Amygdala (tissue), 56 donors: ENCODE results near the gene LEF1.
"Not testable (repeated sequence)": the region's sequence is repeated elsewhere in the genome, so short reads cannot be mapped to it uniquely, and the experiment has no call there.

Experiments used
- DNase-seq, 56 donors: peaks; one replicate each; lab custom pipeline; 2025; lab: John Stamatoyannopoulos, UW

Gene LEF1

DNA sequence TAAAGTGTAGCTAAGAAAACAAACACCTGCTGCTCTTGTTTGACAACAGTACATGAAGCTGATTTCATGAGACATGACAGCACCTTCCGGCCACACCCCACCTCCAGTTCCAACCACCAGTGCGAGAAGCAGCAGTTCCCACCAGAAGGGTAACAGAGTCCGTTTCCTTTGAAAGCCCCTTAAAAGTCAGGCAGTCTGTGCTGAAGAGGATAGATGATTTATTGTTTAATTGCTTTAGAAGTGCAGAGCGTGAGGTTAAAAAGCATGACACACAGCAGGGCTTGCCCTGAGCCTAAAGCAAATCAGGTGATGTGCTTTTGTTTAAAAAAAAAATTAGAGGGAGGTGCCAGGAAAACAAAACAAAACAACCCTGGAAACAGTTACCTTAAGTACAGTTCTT is 96.4 kb downstream of the LEF1 start:
- no peak for DNase-seq

DNA sequence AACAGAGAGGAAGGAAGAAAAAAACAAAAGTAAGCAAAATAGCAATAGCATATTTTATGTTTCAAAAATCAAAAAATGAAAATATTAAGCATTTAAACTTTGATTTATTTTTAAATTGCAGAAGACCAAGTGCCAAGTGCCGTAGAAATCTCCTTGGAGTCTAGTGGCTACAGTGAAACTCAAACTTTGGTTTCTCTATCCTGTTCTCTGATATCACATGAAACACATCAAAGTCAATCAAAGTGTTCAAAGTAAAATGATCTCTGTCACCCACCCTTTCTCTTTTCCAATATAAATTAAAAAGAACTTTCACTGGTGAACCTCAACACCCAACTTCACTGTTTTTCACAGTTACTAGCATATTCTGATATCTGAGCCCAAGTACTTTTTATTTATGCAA is 98.0 kb downstream of the LEF1 start:
- no peak for DNase-seq

DNA sequence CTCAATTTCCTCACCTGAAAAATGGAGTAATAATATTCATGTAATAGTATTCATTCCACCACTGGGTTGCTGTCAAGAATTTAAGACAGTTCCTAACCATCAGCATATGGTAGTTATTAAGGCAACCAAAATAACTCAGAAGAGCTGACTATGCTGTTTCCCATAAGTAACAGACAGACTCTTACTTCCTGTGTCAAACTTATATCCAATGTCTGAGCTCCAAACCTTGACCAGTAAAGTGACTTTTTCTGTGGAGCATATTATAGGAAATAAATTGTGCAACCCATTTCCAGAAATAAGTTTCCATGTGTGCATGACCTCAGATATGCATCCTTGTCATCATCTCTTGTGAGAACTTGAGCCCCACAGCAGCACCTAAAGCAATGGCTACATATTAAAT is 100.3 kb downstream of the LEF1 start:
- no peak for DNase-seq

DNA sequence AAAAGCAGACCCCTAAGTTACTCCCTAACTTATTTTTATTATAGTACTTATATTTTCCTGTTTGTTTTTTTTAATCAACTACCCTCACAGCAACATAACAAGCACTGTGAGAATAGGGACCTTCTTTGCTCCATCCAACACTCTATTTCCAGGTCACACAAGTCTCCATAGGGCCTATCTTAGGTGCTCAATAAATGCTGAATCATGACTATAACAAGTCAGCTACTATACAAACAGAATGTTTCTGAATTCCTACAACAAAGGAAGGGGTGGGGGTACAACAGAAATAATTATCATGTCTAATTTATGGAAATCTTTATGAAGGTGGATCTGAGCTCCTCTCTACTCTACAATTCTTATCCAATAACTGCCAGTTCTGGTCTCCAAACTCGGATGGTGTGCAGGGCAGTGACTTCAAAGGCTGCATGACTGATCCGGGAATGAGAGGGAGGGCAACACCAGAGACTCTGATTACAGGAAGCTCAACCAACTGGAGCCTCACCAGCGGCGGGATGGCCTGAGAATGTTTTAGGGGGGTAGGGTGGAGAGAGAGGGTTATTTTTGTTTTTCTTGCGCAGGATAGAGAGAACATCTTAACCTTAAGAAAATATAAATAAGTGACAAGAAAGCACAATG is 107.9 kb downstream of the LEF1 start:
- DNase-seq, result no peak

DNA sequence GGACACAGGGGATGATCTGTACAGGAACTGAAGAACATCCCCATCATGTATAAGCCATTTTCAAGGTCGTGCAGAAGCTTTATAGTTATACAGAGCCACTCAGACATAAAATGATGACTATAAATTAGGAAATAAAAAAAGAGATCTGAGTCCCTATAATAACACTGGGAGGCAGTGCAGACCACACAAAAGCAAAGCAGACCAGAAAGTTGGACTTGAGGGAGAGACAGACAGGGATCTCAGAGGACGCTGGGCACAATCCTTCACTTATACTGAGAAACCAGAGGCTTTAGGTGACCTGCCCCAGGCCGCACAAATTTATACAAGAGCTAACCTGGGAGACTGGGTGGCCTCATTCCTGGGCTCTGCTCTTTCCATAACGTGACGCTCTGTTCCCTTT is 108.6 kb downstream of the LEF1 start:
- DNase-seq, result peak in 13 of 56 donors; percentile 1 to 55 (median 11)

DNA sequence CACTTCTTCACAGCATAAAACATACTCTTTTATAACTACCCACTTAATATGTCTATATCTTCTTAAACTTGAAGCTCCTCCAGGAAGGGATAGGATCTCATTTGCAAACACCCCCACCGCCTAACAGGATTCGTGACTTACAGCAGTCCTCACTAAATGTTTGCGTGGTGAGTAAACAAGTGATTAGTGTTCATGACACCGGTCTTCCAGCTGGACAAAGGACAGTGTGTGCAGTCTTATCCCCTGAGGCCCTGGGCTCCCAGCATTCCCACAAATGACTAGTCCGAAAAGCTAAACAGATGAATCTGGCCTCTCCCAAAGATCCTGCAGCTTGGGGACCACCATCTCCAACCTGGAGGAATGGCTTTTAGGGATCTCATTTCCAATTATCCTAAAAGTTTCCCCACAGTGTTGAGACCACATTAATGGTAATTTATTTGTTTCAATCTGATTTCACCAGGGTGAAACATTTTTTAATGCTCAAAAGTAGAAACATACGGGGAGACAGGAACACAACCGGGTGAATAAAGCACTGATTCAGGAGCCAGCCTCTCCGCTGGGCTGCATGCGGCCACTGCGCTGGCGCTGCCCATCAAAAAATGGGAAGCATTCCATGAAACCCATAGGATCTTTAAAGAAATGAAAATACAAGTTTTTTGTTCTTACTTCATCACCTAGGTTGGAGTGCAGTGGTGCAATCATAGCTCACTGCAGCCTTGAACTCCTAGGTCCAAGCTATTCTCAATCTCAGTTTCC is 109.9 kb downstream of the LEF1 start:
- DNase-seq, result no peak

DNA sequence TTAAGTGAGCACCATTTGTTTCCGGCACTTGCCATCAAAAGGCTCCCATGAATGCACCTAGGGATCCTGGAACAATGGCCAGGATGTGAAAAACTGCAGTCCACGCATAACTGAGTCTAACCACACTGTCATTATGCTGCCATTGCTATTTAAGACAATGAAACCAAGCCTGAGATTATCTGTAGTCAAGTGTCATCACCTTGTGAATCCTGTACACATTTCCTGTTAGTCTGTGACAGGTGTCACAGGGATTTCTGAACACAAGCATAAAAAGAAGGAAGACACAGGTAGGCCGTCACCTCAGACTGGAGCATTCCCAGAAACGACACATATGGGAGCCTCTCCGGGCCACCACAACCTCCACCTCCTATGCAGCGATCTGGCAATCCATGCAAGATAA is 112.3 kb downstream of the LEF1 start:
- DNase-seq, result no peak

GRCh38 chr4:108055787-108056186 is 112.9 kb downstream of the LEF1 start:
- DNase-seq, result no peak

GRCh38 chr4:108054025-108054638 is 114.6 kb downstream of the LEF1 start:
- no peak for DNase-seq

DNA sequence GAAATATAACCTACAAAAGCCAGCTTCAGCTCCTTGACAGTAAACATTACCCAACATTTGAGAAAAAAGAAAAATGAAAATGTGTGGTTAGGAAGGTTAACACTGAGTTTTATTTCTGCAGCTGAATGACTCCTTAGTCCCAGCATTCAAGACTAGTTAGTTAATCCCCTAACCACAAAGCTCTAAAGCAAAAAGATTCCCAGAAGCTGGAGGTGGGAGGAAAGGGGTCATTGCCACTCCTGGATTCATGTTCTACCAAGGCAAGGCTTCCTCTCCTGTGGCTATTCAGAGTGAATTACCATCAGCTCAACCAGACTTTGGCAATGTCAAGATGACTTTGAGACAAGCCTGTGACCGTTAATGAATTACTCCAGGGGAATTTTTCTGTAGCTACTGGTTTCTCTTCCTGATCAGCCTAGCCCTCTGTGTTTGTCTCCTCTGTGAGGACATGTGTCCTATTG is 115.5 kb downstream of the LEF1 start:
- DNase-seq, result no peak

DNA sequence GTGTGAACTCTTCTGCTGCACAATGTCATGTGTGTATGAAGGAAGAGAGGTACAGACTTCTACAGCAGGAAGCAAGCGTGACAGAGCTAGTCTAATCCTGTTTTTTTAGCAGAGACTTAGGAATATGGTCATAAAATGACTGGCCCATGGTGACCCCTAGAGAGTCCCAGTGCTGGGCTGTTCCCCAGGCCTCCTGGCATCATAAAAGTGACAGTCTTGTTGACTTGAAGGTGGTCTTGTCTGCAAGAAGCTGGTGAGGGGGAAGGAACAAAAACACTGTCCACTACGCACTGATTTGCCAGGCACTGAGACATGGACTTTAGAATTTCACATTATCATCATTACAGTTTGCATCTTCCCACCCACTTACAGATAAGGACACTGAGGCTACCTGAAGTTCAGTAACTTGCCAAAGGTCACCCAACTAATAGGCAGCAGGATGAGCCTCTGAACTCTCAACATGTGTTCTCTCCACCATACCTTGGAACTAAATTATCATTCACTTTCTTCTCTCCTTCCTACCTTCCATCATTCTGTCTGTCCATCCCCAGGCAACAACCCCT is 116.1 kb downstream of the LEF1 start:
- no peak for DNase-seq

GRCh38 chr4:108051343-108051742 is 117.4 kb downstream of the LEF1 start:
- no peak for DNase-seq

GRCh38 chr4:108050166-108051111 is 118.3 kb downstream of the LEF1 start:
- DNase-seq, result not testable (repeated sequence)

- DNase-seq, result no peak
These were observed 119.3 kb downstream of the LEF1 start for GRCh38 chr4:108049406-108049805.

DNA sequence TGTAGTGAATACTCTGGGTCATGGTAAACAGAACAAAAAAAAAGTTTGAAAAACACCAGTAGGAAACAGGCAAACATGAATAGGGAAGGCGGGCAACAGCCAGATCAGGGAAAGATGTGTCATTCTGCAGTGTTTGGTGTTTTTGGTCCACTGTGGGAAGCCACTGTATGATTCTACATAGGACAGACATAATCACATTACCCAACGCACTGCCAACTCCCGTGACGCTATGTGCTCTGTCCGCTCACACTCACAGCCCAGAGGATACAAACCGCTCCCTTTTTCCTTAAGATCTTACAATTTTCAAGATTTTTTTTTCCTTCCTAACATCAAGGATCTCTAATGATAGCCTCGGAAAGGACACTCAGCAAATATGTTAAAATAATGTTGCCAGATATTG is 119.7 kb downstream of the LEF1 start:
- no peak for DNase-seq

GRCh38 chr4:108048157-108048556 is 120.6 kb downstream of the LEF1 start:
- DNase-seq, result no peak

- peak in 1 of 56 donors; percentile 6 for DNase-seq
These were observed 121.5 kb downstream of the LEF1 start for GRCh38 chr4:108047199-108047598.

DNA sequence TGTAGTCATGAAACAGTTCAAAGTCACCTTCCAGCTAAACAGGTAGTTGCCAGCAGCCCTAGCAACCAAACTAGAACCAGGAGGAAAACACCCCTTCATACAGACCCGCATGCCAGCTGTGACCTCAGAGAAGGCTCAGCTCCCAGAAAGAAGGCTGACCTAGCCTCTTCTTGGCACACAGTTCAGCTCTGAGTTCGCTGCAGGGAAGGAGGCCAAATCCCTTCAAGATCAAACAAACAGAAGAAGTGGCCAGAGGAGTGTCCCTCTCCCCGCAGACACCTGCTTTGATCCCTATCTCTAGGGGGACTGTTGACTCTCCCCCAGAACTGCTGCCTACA is 123.1 kb downstream of the LEF1 start:
- DNase-seq, result peak in 15 of 56 donors; percentile 6 to 42 (median 16)

GRCh38 chr4:108044951-108045686 is 123.6 kb downstream of the LEF1 start:
- no peak for DNase-seq

DNA sequence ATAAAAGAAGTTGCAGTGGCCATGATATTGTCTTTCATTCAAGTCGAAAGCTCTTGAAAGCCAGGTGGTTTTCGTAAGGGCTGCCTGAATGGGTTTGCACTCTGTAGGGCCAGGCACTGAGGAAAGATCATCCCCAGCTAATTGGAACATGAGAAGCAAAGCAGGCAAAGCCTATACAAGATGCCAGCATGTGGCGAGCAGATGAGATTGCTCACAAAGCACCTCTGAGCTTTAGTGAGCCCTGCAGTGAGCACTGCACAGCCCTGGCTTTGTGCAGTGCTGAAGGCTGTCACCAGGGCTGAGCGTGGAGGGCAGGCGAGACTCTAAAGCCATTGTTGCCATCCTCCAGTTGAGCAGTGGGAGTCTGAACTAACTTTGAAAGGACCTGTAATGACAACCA is 125.2 kb downstream of the LEF1 start:
- DNase-seq, result no peak
